ENCODE results near the gene JMJD1C. TPM values are rescaled to one million over a fixed set of nuclear protein-coding genes. Genes with fewer than 3 reads are reported as not detected.
A peak's percentile ranks its signal among the peaks of the same experiment; 100 is the strongest.

The JMJD1C gene
- total and polyA plus RNA-seq, 4 donors: 21.9 to 108 (median 68.4) TPM

DNA sequence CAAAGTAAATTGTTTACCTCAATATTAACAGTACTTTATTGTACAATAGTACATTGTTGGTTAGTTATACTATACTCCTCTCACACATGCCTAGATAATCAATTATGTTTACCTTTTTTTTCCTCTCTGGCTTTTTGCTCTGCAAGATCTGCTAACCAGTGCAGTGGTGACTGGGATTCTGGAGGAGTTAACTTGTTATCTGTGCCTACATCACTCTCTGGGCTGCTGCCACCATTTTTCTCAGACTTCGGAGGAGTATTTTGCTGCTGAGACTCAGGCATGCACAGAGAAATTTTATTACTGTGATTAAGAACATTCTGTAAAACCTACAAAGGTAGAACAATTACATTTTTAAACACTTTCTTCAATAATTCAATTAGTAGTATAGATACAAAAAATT, 273.0 kb downstream of the JMJD1C start:
- H3K36me3 ChIP-seq (ENCODE audit: control insufficient read depth in 1 of 2, insufficient read depth in 2 of 2, low read length in 1 of 2): peaks cover 0 to 2% of the 10 kb centered on the region in 2 donors
- peaks cover 0 to 1% of the 10 kb centered on the region in 2 donors for H3K4me1 ChIP-seq (ENCODE audit: control insufficient read depth in 1 of 2, insufficient read depth in 2 of 2, low read length in 2 of 2)
- H3K27ac ChIP-seq (ENCODE audit: low read depth in 1 of 2, low read length in 2 of 2): no peak overlapping the region
- no peak overlapping the region for H3K4me3 ChIP-seq (ENCODE audit: low read length in 2 of 2)
- DNase-seq: no peak
- intact Hi-C loops (cut with DNase I): no loop called here
- H3K9me3 ChIP-seq (ENCODE audit: control insufficient read depth, low read length): no peaks in the 10 kb centered on the region
- no peaks in the 10 kb centered on the region for H3K27me3 ChIP-seq (ENCODE audit: control insufficient read depth in 1 of 2, insufficient read depth in 2 of 2, low read length in 1 of 2)
- no peak for ATAC-seq (ENCODE audit: low FRiP score)
- WGBS, 2 donors: 6 to 7% methylated on average over 1 of the region's 1 CpG

DNA sequence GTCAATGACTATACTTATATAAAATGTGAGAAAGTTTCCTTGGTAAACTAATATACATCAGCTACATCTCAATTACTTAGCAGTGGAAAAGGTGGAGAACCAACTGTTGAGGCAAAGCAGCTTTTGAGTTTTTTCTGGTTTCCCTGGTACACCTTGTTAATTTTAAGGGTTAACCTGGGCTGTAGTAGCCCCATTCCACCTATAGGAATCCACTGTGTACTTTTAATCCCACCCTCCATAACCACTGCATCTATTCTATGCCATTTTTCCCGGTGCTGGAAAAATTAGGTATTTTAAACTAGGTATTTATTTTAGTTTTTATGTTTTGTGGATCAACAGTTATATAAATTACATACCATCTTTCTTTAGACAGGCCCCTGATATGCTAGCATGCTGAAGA, 290.2 kb downstream of the JMJD1C start:
- DNase-seq: no peak
- intact Hi-C loops (cut with DNase I): no loop called here
- H3K4me3 ChIP-seq (ENCODE audit: low read length in 2 of 2): no peak overlapping the region
- no peaks in the 10 kb centered on the region for H3K9me3 ChIP-seq (ENCODE audit: control insufficient read depth, low read length)
- H3K27ac ChIP-seq (ENCODE audit: low read depth in 1 of 2, low read length in 2 of 2): no peak overlapping the region
- no peaks in the 10 kb centered on the region for H3K27me3 ChIP-seq (ENCODE audit: control insufficient read depth in 1 of 2, insufficient read depth in 2 of 2, low read length in 1 of 2)
- H3K36me3 ChIP-seq (ENCODE audit: control insufficient read depth in 1 of 2, insufficient read depth in 2 of 2, low read length in 1 of 2): no peaks in the 10 kb centered on the region
- H3K4me1 ChIP-seq (ENCODE audit: control insufficient read depth in 1 of 2, insufficient read depth in 2 of 2, low read length in 2 of 2): no peaks in the 10 kb centered on the region
- 67 to 77% methylated on average over 1 of the region's 1 CpG for WGBS, 2 donors
- ATAC-seq (ENCODE audit: low FRiP score): no peak

DNA sequence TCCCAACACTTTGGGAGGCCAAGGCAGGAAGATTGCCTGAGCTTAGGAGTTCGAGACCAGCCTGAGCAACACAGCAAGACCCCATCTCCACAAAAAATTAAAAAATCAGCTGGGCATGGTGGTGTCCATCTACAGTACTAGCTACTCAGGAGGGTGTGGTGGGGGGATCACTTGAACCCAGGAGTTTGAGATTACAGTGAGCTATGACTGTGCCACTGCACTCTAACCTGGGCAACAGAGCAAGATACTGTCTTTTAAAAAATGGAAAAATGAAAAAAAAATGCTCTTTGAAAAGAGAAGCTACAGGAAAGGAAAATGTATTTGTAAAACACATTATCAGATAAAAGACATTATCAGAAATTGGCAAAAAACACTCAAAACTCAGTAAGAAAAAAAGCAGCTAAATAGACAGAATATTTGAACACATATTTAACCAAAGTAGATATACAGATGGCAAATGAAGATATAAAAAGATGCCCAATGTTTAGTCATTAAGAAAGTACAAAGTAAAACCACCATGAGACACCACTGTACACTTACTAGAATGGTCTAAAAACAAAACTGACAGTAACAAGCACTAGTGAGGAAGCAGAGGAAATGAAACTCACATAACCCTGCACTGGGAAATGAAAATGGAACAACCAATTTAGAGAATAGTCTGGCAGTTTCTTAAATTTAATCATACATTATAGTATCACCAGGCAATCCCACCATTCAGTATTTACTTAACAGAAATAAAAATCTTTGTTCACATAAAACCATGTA, 292.1 kb downstream of the JMJD1C start:
- H3K4me1 ChIP-seq (ENCODE audit: control insufficient read depth in 1 of 2, insufficient read depth in 2 of 2, low read length in 2 of 2): no peaks in the 10 kb centered on the region
- no peaks in the 10 kb centered on the region for H3K27me3 ChIP-seq (ENCODE audit: control insufficient read depth in 1 of 2, insufficient read depth in 2 of 2, low read length in 1 of 2)
- no peak overlapping the region for H3K4me3 ChIP-seq (ENCODE audit: low read length in 2 of 2)
- intact Hi-C loops (cut with DNase I): no loop called here
- peaks cover 0 to 3% of the 10 kb centered on the region in 2 donors for H3K36me3 ChIP-seq (ENCODE audit: control insufficient read depth in 1 of 2, insufficient read depth in 2 of 2, low read length in 1 of 2)
- DNase-seq (no peak), ATAC-seq (ENCODE audit: low FRiP score) (no peak)
- no peaks in the 10 kb centered on the region for H3K9me3 ChIP-seq (ENCODE audit: control insufficient read depth, low read length)
- no peak overlapping the region for H3K27ac ChIP-seq (ENCODE audit: low read depth in 1 of 2, low read length in 2 of 2)
- WGBS, 2 donors: 95 to 96% methylated on average over 1 of the region's 1 CpG

DNA sequence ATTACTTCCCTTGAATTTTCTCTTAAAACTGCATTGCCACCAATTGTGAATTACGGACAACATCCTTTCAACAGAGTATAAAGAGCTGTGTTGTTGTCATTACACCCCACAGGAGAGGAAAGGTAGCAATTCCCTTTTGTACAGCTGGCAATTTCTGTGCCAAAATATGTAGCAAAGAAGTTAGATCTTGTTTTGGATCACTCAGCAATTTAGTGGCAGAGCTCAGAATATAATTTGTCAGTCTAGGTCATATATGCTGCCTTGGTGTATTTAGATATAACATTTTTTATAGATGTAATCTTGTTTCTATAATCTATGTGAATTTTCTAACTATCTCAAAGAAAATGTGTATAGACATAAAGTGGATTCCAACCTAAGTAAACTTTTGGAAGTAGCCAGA, 293.9 kb downstream of the JMJD1C start:
- H3K36me3 ChIP-seq (ENCODE audit: control insufficient read depth in 1 of 2, insufficient read depth in 2 of 2, low read length in 1 of 2): peaks cover 0 to 3% of the 10 kb centered on the region in 2 donors
- no peak overlapping the region for H3K27ac ChIP-seq (ENCODE audit: low read depth in 1 of 2, low read length in 2 of 2)

DNA sequence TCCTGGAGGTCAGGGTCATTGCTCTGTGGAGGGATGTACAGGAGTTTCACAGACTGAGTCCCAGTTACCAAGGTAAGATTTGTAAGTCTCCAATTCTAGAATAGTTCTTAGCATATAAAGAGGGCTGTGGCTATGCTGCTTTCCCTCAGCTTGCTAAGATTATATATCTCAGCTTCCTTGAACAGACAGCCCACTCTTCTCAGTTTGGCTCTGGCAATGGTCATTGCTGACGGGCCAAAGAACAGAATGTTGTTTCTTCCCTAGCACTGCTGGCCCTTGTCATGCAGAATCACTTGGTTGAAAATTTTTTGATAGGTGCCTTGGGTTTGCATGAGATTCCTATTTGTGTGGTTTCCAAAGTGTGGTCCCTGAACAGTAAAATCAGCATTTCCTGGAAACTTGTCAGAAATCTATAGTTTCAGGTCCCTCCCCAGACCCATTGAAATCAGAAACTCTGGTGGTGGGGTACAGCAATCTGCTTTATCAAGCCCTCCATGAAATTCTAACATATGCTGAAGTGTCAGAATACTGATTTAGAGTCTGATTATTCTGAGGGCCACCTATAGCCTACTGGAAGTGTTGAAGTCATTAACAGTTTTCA, 294.4 kb downstream of the JMJD1C start:
- ATAC-seq (ENCODE audit: low FRiP score): peak; percentile 16
- peak overlapping the region in 1 of 2 donors; percentile 19 for H3K27ac ChIP-seq (ENCODE audit: low read depth in 1 of 2, low read length in 2 of 2)
- no peaks in the 10 kb centered on the region for H3K9me3 ChIP-seq (ENCODE audit: control insufficient read depth, low read length)
- H3K4me1 ChIP-seq (ENCODE audit: control insufficient read depth in 1 of 2, insufficient read depth in 2 of 2, low read length in 2 of 2): no peaks in the 10 kb centered on the region
- no peak overlapping the region for H3K4me3 ChIP-seq (ENCODE audit: low read length in 2 of 2)
- peaks cover 0 to 3% of the 10 kb centered on the region in 2 donors for H3K36me3 ChIP-seq (ENCODE audit: control insufficient read depth in 1 of 2, insufficient read depth in 2 of 2, low read length in 1 of 2)
- DNase-seq: no peak
- intact Hi-C loops (cut with DNase I): no loop called here
- H3K27me3 ChIP-seq (ENCODE audit: control insufficient read depth in 1 of 2, insufficient read depth in 2 of 2, low read length in 1 of 2): no peaks in the 10 kb centered on the region
- 8 to 9% methylated on average over 1 of the region's 1 CpG for WGBS, 2 donors

More for the DNA sequence above, 293.9 kb downstream of the JMJD1C start:
- WGBS, 2 donors: 79 to 81% methylated on average over 1 of the region's 1 CpG
- no peaks in the 10 kb centered on the region for H3K4me1 ChIP-seq (ENCODE audit: control insufficient read depth in 1 of 2, insufficient read depth in 2 of 2, low read length in 2 of 2)
- no peak overlapping the region for H3K4me3 ChIP-seq (ENCODE audit: low read length in 2 of 2)
- no peaks in the 10 kb centered on the region for H3K27me3 ChIP-seq (ENCODE audit: control insufficient read depth in 1 of 2, insufficient read depth in 2 of 2, low read length in 1 of 2)
- DNase-seq: no peak
- H3K9me3 ChIP-seq (ENCODE audit: control insufficient read depth, low read length): no peaks in the 10 kb centered on the region
- intact Hi-C loops (cut with DNase I): no loop called here
- no peak for ATAC-seq (ENCODE audit: low FRiP score)

DNA sequence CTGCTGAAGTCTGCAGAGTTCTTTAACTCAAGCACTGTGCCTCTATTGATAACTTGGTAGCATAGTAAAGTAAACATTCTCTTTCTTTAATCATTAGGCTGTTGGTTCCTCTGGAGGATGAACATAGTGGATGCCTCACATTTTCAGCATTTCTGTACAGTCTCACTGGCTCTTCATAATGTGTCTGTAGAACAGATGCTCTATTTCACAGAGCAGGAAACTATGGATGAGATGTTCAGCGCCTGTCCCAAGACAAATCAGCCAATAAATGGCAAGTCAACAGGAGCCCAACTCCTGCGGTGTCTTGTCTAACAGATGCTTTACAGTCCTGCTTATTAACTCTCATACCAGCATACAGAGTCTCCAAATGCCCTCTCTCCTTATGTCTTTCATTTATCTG, 296.2 kb downstream of the JMJD1C start:
- 84 to 93% methylated on average over 2 of the region's 2 CpGs for WGBS, 2 donors
- intact Hi-C loops (cut with DNase I): loop anchor here (5.0 to 10.0 kb wide), 4 partner anchors 458 to 648 kb away; no protein-coding TSS in a partner anchor
- Histone ChIP-seq H3K27me3 (ENCODE audit: control insufficient read depth in 1 of 2, insufficient read depth in 2 of 2, low read length in 1 of 2) (no peaks in the 10 kb centered on the region), H3K36me3 (ENCODE audit: control insufficient read depth in 1 of 2, insufficient read depth in 2 of 2, low read length in 1 of 2) (peaks cover 0 to 3% of the 10 kb centered on the region in 2 donors), H3K9me3 (ENCODE audit: control insufficient read depth, low read length) (no peaks in the 10 kb centered on the region), H3K4me1 (ENCODE audit: control insufficient read depth in 1 of 2, insufficient read depth in 2 of 2, low read length in 2 of 2) (no peaks in the 10 kb centered on the region), H3K27ac (ENCODE audit: low read depth in 1 of 2, low read length in 2 of 2) (no peak overlapping the region), H3K4me3 (ENCODE audit: low read length in 2 of 2) (no peak overlapping the region)
- ATAC-seq (ENCODE audit: low FRiP score) (no peak), DNase-seq (no peak)

DNA sequence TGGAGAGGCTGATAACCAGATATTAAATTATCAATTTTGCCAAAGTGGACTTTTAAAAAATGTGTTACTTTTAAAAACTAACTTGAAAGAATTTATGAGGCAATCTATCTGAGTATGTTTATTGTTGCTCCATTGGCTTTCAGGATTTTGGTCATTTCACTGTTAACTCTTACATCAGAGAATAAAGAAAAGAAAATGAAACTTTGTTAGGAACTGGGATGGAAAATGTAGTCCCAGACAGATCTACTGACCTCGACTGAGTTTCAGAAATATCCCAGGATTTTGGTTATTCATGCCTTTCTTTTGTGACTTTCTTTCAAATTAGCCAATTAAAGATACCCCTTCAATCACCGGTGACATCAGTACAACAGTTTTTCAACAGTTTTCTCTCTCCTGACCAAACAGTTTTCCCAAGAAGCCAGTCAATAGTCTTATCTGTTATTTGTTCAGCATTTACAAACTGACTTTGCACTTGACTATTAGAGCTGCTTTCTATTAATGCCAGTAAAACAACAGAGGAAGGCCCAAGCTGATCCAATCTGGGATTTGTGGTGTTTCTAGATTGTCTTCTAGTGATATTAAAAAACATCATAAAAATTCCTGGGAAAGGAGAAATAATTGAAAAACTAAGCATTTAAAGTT, 296.8 kb downstream of the JMJD1C start:
- no peaks in the 10 kb centered on the region for H3K9me3 ChIP-seq (ENCODE audit: control insufficient read depth, low read length)
- H3K36me3 ChIP-seq (ENCODE audit: control insufficient read depth in 1 of 2, insufficient read depth in 2 of 2, low read length in 1 of 2): peaks cover 1 to 3% of the 10 kb centered on the region in 2 donors
- ATAC-seq (ENCODE audit: low FRiP score): no peak
- 40 to 45% methylated on average over 2 of the region's 2 CpGs for WGBS, 2 donors
- H3K27me3 ChIP-seq (ENCODE audit: control insufficient read depth in 1 of 2, insufficient read depth in 2 of 2, low read length in 1 of 2): no peaks in the 10 kb centered on the region
- intact Hi-C loops (cut with DNase I): loop anchor here (5.0 to 10.0 kb wide), 4 partner anchors 458 to 648 kb away; no protein-coding TSS in a partner anchor
- H3K4me3 ChIP-seq (ENCODE audit: low read length in 2 of 2): no peak overlapping the region
- H3K4me1 ChIP-seq (ENCODE audit: control insufficient read depth in 1 of 2, insufficient read depth in 2 of 2, low read length in 2 of 2): no peaks in the 10 kb centered on the region
- H3K27ac ChIP-seq (ENCODE audit: low read depth in 1 of 2, low read length in 2 of 2): no peak overlapping the region
- no peak for DNase-seq

DNA sequence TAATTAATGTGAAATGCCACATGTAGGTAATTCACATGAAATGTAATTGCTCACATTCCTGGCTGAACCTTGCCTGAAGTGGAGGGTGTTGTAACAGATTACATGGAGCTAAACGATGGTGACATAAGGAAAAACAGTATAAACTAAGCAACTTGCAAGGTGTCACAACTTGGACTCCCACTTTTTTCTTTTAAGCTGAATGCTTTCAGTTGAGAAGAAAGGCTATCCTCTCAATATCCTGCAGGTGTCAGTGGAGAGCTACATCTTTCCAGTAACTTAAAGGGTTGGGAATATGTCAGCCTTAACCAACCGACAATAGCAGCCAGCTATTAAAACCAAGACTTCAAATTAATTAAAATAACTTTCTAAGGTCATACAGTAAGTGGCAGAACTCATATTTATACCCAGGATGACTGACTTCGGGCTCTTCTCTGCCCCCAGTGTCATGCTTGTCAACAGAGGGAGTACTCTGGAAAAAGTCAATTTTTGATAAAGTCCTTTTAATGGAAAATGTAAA, 299.0 kb downstream of the JMJD1C start:
- Histone ChIP-seq H3K4me3 (ENCODE audit: low read length in 2 of 2) (no peak overlapping the region), H3K36me3 (ENCODE audit: control insufficient read depth in 1 of 2, insufficient read depth in 2 of 2, low read length in 1 of 2) (peaks cover 1 to 3% of the 10 kb centered on the region in 2 donors), H3K27me3 (ENCODE audit: control insufficient read depth in 1 of 2, insufficient read depth in 2 of 2, low read length in 1 of 2) (no peaks in the 10 kb centered on the region), H3K4me1 (ENCODE audit: control insufficient read depth in 1 of 2, insufficient read depth in 2 of 2, low read length in 2 of 2) (no peaks in the 10 kb centered on the region), H3K27ac (ENCODE audit: low read depth in 1 of 2, low read length in 2 of 2) (no peak overlapping the region), H3K9me3 (ENCODE audit: control insufficient read depth, low read length) (no peaks in the 10 kb centered on the region)
- intact Hi-C loops (cut with DNase I): loop anchor here (2.0 to 10.0 kb wide), 6 partner anchors 461 to 651 kb away; no protein-coding TSS in a partner anchor
- WGBS, 2 donors: 11% methylated on average over 3 of the region's 3 CpGs
- no peak for DNase-seq
- peak; percentile 79 for ATAC-seq (ENCODE audit: low FRiP score)
